Thyroid gland (tissue), 4 donors: Measurements from ENCODE around the gene TENT4B. TPM values are rescaled to one million over a fixed set of nuclear protein-coding genes. Genes with fewer than 3 reads are reported as not detected.

Experiments
- DNase-seq, 2 donors: peaks; one replicate each; pipeline ENCODE4 v3.0.0-alpha.2; 2019
- H3K27ac ChIP-seq, 3 donors: fragments of 200-600 bp; sonication (generic); 1 replicate in 2 of 3; 2 replicates in 1 of 3; pipeline ENCODE4 v1.5.1; 2016 to 2019; ENCODE audit warnings: mild to moderate bottlenecking in 1 of 3, moderate library complexity in 1 of 3
- H3K27me3 ChIP-seq: fragments of 200-600 bp; sonication (generic); one replicate; pipeline ENCODE4 v1.5.1; 2019
- H3K36me3 ChIP-seq, 2 donors: fragments of 200-600 bp; sonication (generic); one replicate each; pipeline ENCODE4 v1.5.1; 2016 to 2019
- H3K4me1 ChIP-seq, 2 donors: fragments of 200-600 bp; sonication (generic); one replicate each; pipeline ENCODE4 v1.5.1; 2017 to 2019
- H3K4me3 ChIP-seq, 3 donors: fragments of 200-600 bp; sonication (generic); replicated peaks in 1 of 3; 1 replicate in 2 of 3; 2 replicates in 1 of 3; pipeline ENCODE4 v1.5.1; 2016; ENCODE audit warnings: mild to moderate bottlenecking in 1 of 3
- H3K9me3 ChIP-seq: fragments of 200-600 bp; sonication (generic); one replicate; pipeline ENCODE4 v1.5.1; 2017
- CTCF ChIP-seq, 6 experiments: fragments of 200-600 bp in 3 of 6; fragments of 450-650 bp in 3 of 6; sonication (generic) in 3 of 6; IDR thresholded peaks; one replicate each; pipeline ENCODE4 v1.5.1; 2016 to 2019; ENCODE audit warnings: antibody characterized with exemption in 6 of 6, mild to moderate bottlenecking in 2 of 6, inconsistent platforms in 1 of 6, moderate library complexity in 1 of 6
- POLR2A ChIP-seq, 2 donors: fragments of 450-650 bp; IDR thresholded peaks; one replicate each; pipeline ENCODE4 v1.6.1; 2017; ENCODE audit warnings: antibody characterized with exemption in 2 of 2, mild to moderate bottlenecking in 2 of 2, moderate library complexity in 1 of 2
- WGBS, 2 donors: methylation state at CpG; one replicate each; pipeline ENCODE4 v1.1.5; 2017; 5-methylcytosine and 5-hydroxymethylcytosine counted together
- intact Hi-C: fragments of 100-400 bp; cut with DNase I; formaldehyde crosslinking; loops from one replicate; pipeline ENCODE4 v1.15.1; 2023
- total RNA-seq, 4 donors: library from RNA; depleted of rRNA; stranded (reverse); fragments of >200 nt; gene quantifications; one replicate each; pipeline ENCODE4 v1.2.3, GENCODE V29; 2016

The TENT4B gene
- total RNA-seq, 4 donors from 2014 or later: 10.0 to 14.7 (median 11.4) TPM

- no peaks in the 10 kb centered on the region for H3K9me3 ChIP-seq
- no peak for DNase-seq
- H3K27me3 ChIP-seq: no peaks in the 10 kb centered on the region
- H3K36me3 ChIP-seq: peaks cover 5 to 7% of the 10 kb centered on the region in 2 donors
- peaks cover 0 to 6% of the 10 kb centered on the region in 2 donors for H3K4me1 ChIP-seq
- H3K27ac ChIP-seq: no peak overlapping the region
- 98% methylated on average over 4 of the region's 4 CpGs for WGBS, 2 donors
- TF ChIP-seq POLR2A (IDR thresholded peaks at IDR 0.05) (no peak), CTCF (IDR thresholded peaks at IDR 0.05) (no peak)
- intact Hi-C loops: loop anchor here (10.0 kb wide), 2 partner anchors 65 to 135 kb away; partner anchors contain the start of gene TENT4B
- H3K4me3 ChIP-seq: no peak overlapping the region
These were observed 66.4 kb downstream of the TENT4B start for GRCh38 chr16:50219402-50219975.

- no peak for TF ChIP-seq POLR2A (IDR thresholded peaks at IDR 0.05)
- no peak for TF ChIP-seq CTCF (IDR thresholded peaks at IDR 0.05)
- no peaks in the 10 kb centered on the region for H3K9me3 ChIP-seq
- 94 to 96% methylated on average over 3 of the region's 3 CpGs for WGBS, 2 donors
- H3K27ac ChIP-seq: no peak overlapping the region
- intact Hi-C loops: no loop called here
- H3K4me1 ChIP-seq: no peaks in the 10 kb centered on the region
- no peak overlapping the region for H3K4me3 ChIP-seq
- peaks cover 0 to 8% of the 10 kb centered on the region in 2 donors for H3K36me3 ChIP-seq
- H3K27me3 ChIP-seq: no peaks in the 10 kb centered on the region
- no peak for DNase-seq
These were observed 71.2 kb downstream of the TENT4B start for GRCh38 chr16:50224286-50224685.

GRCh38 chr16:50227120-50227519 is 74.0 kb downstream of the TENT4B start:
- WGBS, 2 donors: 93 to 98% methylated on average over 3 of the region's 3 CpGs
- Histone ChIP-seq H3K27me3 (no peaks in the 10 kb centered on the region), H3K36me3 (peaks cover 3 to 10% of the 10 kb centered on the region in 2 donors), H3K27ac (no peak overlapping the region), H3K4me3 (no peak overlapping the region), H3K9me3 (no peaks in the 10 kb centered on the region), H3K4me1 (no peaks in the 10 kb centered on the region)
- intact Hi-C loops: no loop called here
- no peak for DNase-seq
- no peak for TF ChIP-seq POLR2A (IDR thresholded peaks at IDR 0.05)
- TF ChIP-seq CTCF (IDR thresholded peaks at IDR 0.05): no peak

DNA sequence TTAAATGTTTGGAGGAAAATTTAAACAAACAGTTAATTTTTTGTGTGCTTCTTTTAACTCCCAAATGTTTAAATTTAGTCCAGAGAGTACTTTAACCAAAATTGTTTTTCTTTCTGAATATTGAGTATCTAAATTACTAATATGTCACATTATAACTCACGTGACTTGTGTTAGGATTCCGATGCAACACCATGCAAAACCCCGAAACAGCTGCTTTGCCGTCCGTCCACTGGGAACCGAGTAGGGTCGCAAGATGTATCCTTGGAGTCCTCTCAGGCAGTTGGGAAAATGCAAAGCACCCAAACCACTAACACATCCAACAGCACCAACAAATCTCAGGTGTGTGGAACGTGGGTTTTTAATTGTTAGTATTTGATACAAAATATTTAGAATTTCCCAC is 74.6 kb downstream of the TENT4B start:
- no peak overlapping the region for H3K27ac ChIP-seq
- H3K9me3 ChIP-seq: no peaks in the 10 kb centered on the region
- intact Hi-C loops: no loop called here
- no peaks in the 10 kb centered on the region for H3K4me1 ChIP-seq
- 84% methylated on average over 8 of the region's 8 CpGs for WGBS, 2 donors
- no peak for DNase-seq
- no peak overlapping the region for H3K4me3 ChIP-seq
- TF ChIP-seq CTCF (IDR thresholded peaks at IDR 0.05): no peak
- no peak for TF ChIP-seq POLR2A (IDR thresholded peaks at IDR 0.05)
- peaks cover 3 to 10% of the 10 kb centered on the region in 2 donors for H3K36me3 ChIP-seq
- H3K27me3 ChIP-seq: no peaks in the 10 kb centered on the region

DNA sequence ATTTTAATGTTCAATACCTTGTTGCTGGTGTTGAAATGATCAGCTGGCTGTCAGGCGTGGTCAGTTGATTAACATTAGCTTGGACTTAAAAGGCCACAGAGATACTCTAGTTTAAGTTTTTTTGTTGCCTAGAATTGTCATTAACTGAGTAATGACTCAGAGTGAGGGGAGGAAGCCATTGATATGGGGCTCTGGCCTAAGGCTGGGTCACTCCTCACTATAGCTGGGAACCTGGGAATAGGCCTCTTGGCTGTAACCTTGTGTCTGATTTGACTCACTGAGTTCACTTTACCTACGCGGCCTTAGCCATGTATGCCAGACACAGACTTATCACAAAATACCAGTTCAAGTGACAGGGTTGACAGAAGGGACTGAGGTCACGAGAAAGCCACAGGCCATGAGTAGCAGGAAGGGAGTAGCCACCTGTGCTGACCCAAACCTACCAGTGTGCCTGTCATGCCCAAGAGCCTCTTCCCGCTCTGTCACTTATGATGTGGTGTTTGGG is 75.3 kb downstream of the TENT4B start:
- peaks cover 3 to 10% of the 10 kb centered on the region in 2 donors for H3K36me3 ChIP-seq
- intact Hi-C loops: no loop called here
- 96 to 98% methylated on average over 5 of the region's 5 CpGs for WGBS, 2 donors
- DNase-seq: no peak
- no peak overlapping the region for H3K4me3 ChIP-seq
- no peaks in the 10 kb centered on the region for H3K4me1 ChIP-seq
- TF ChIP-seq POLR2A (IDR thresholded peaks at IDR 0.05): no peak
- TF ChIP-seq CTCF (IDR thresholded peaks at IDR 0.05): no peak
- H3K27ac ChIP-seq: no peak overlapping the region
- no peaks in the 10 kb centered on the region for H3K27me3 ChIP-seq
- no peaks in the 10 kb centered on the region for H3K9me3 ChIP-seq
